Upper lobe of left lung (tissue), 4 donors: ENCODE results near the gene ANKRD1.

Experiments
- CTCF ChIP-seq, 6 experiments: fragments of 450-650 bp in 4 of 6; fragments of 200-600 bp in 2 of 6; sonication (generic) in 2 of 6; IDR thresholded peaks; one replicate each; pipeline ENCODE4 v1.5.1; 2016 to 2019; ENCODE audit warnings: antibody characterized with exemption in 6 of 6
- POLR2A ChIP-seq, 4 donors: fragments of 450-650 bp; IDR thresholded peaks; one replicate each; pipeline ENCODE4 v1.5.1; 2016 to 2017; ENCODE audit warnings: antibody characterized with exemption in 4 of 4, mild to moderate bottlenecking in 2 of 4
- POLR2AphosphoS5 ChIP-seq, 2 donors: sonication (generic); formaldehyde crosslinking; IDR thresholded peaks; one replicate each; pipeline ENCODE4 v1.5.1; 2017; ENCODE audit warnings: antibody characterized with exemption in 2 of 2

- TF ChIP-seq POLR2AphosphoS5 (IDR thresholded peaks at IDR 0.05) (no peak), CTCF (IDR thresholded peaks at IDR 0.05) (no peak), POLR2A (IDR thresholded peaks at IDR 0.05) (no peak)
Measured at GRCh38 chr10:90935581-90936275, 14.8 kb upstream of the ANKRD1 start.
